Measurements from ENCODE around the gene ARHGAP33. TPM values are rescaled to one million over a fixed set of nuclear protein-coding genes. Genes with fewer than 3 reads are reported as not detected.

ARHGAP33 gene
- total RNA-seq, 4 donors from 2014 or later = 20.6 to 42.7 (median 31.7) TPM

- TF ChIP-seq POLR2A (IDR thresholded peaks at IDR 0.05) = peak in 1 of 2 donors; percentile 41
- peak in 2 of 3 donors; percentile 65 to 86 for TF ChIP-seq POLR2AphosphoS5 (IDR thresholded peaks at IDR 0.05)
- TF ChIP-seq, protein P1, sequence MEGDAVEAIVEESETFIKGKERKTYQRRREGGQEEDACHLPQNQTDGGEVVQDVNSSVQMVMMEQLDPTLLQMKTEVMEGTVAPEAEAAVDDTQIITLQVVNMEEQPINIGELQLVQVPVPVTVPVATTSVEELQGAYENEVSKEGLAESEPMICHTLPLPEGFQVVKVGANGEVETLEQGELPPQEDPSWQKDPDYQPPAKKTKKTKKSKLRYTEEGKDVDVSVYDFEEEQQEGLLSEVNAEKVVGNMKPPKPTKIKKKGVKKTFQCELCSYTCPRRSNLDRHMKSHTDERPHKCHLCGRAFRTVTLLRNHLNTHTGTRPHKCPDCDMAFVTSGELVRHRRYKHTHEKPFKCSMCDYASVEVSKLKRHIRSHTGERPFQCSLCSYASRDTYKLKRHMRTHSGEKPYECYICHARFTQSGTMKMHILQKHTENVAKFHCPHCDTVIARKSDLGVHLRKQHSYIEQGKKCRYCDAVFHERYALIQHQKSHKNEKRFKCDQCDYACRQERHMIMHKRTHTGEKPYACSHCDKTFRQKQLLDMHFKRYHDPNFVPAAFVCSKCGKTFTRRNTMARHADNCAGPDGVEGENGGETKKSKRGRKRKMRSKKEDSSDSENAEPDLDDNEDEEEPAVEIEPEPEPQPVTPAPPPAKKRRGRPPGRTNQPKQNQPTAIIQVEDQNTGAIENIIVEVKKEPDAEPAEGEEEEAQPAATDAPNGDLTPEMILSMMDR (IDR thresholded peaks at IDR 0.05) = no peak
- TF ChIP-seq EP300 (IDR thresholded peaks at IDR 0.05) = peak; percentile 17
- Histone ChIP-seq H3K27ac (peak overlapping the region; percentile 79), H3K36me3 (peaks cover 32% of the 10 kb centered on the region), H3K9me3 (no peaks in the 10 kb centered on the region), H3K4me1 (peaks cover 29% of the 10 kb centered on the region), H3K4me3 (peak overlapping the region; percentile 69), H3K27me3 (no peaks in the 10 kb centered on the region)
- WGBS = under 1% methylated on average over 54 of the region's 63 CpGs
- peak; percentile 99 for DNase-seq (ENCODE audit: low spot score in 2 of 2)
Observed at GRCh38 chr19:35740423-35741202, 34.8 kb upstream of the ARHGAP33 start.

GRCh38 chr19:35741203-35741515, 34.2 kb upstream of the ARHGAP33 start:
- Histone ChIP-seq H3K9me3 (no peaks in the 10 kb centered on the region), H3K4me1 (peaks cover 34% of the 10 kb centered on the region), H3K27ac (peak overlapping the region; percentile 79), H3K4me3 (peak overlapping the region; percentile 69), H3K36me3 (peaks cover 32% of the 10 kb centered on the region), H3K27me3 (no peaks in the 10 kb centered on the region)
- TF ChIP-seq, protein P1 (IDR thresholded peaks at IDR 0.05) = no peak
- no peak for TF ChIP-seq POLR2A (IDR thresholded peaks at IDR 0.05)
- TF ChIP-seq EP300 (IDR thresholded peaks at IDR 0.05) = no peak
- no peak for TF ChIP-seq POLR2AphosphoS5 (IDR thresholded peaks at IDR 0.05)
- DNase-seq (ENCODE audit: low spot score in 2 of 2) = no peak
- 9% methylated on average over 12 of the region's 12 CpGs for WGBS

GRCh38 chr19:35742121-35742724, 33.1 kb upstream of the ARHGAP33 start, which contains the start of gene IGFLR1:
IGFLR1 (minus strand) TSS chr19:35742452; CDS start chr19:35741180, 1,272 bp downstream.
- H3K4me1 ChIP-seq = peaks cover 40% of the 10 kb centered on the region
- H3K4me3 ChIP-seq = peak within 1 kb of the TSS; percentile 69
- TF ChIP-seq POLR2A (IDR thresholded peaks at IDR 0.05) = no peak
- no peak for TF ChIP-seq EP300 (IDR thresholded peaks at IDR 0.05)
- TF ChIP-seq, protein P1 (IDR thresholded peaks at IDR 0.05) = no peak
- TF ChIP-seq POLR2AphosphoS5 (IDR thresholded peaks at IDR 0.05) = no peak
- H3K27ac ChIP-seq = peak within 1 kb of the TSS; percentile 79
- H3K27me3 ChIP-seq = no peaks in the 10 kb centered on the region
- H3K9me3 ChIP-seq = no peaks in the 10 kb centered on the region
- peaks cover 22% of the 10 kb centered on the region for H3K36me3 ChIP-seq
- no peak for DNase-seq (ENCODE audit: low spot score in 2 of 2)
- 80% methylated on average over 9 of the region's 9 CpGs for WGBS

GRCh38 chr19:35743640-35744429, 31.5 kb upstream of the ARHGAP33 start:
- H3K27me3 ChIP-seq = no peaks in the 10 kb centered on the region
- peaks cover 48% of the 10 kb centered on the region for H3K4me1 ChIP-seq
- WGBS = 91% methylated on average over 19 of the region's 19 CpGs
- no peak for TF ChIP-seq POLR2A (IDR thresholded peaks at IDR 0.05)
- no peak for TF ChIP-seq EP300 (IDR thresholded peaks at IDR 0.05)
- no peak for TF ChIP-seq POLR2AphosphoS5 (IDR thresholded peaks at IDR 0.05)
- TF ChIP-seq, protein P1 (IDR thresholded peaks at IDR 0.05) = no peak
- H3K9me3 ChIP-seq = no peaks in the 10 kb centered on the region
- no peak overlapping the region for H3K27ac ChIP-seq
- H3K4me3 ChIP-seq = peak overlapping the region; percentile 86
- no peak for DNase-seq (ENCODE audit: low spot score in 2 of 2)
- H3K36me3 ChIP-seq = peaks cover 7% of the 10 kb centered on the region

All from suprapubic skin (tissue), 4 donors.